K562 (cell line): ENCODE data around the gene MSN. TPM values are rescaled to one million over a fixed set of nuclear protein-coding genes. Genes with fewer than 3 reads are reported as not detected.

Experiments
- ARID2 ChIP-seq: fragments of 450-650 bp; IDR thresholded peaks from 2 replicates; pipeline ENCODE4 v1.6.1; 2017; ENCODE audit warnings: antibody characterized with exemption, mild to moderate bottlenecking
- CC2D1A ChIP-seq: fragments of 450-650 bp; IDR thresholded peaks from 2 replicates; pipeline ENCODE4 v1.6.1; 2017; ENCODE audit warnings: mild to moderate bottlenecking
- CREB5 ChIP-seq: fragments of 250-450 bp; sonication (Bioruptor Pico); IDR thresholded peaks from 2 replicates; pipeline ENCODE4 v1.5.0; 2020; ENCODE audit warnings: mild to moderate bottlenecking
- GABPB2 ChIP-seq: fragments of 250-450 bp; sonication (Bioruptor Pico); conservative IDR thresholded peaks from 2 replicates; pipeline ENCODE4 v1.5.1; 2021; ENCODE audit warnings: mild to moderate bottlenecking
- RAD21 ChIP-seq, 2 experiments: fragments of 250-450 bp in 1 of 2; fragments of 450-650 bp in 1 of 2; sonication (Bioruptor Pico) in 1 of 2; formaldehyde crosslinking in 1 of 2; IDR thresholded peaks in 1 of 2; conservative IDR thresholded peaks in 1 of 2; 2 replicates each; pipeline versions ENCODE4 v1.4.0 to v1.8.0; 2020 to 2022; ENCODE audit warnings: mild to moderate bottlenecking in 2 of 2, moderate library complexity in 1 of 2
- REST ChIP-seq, 2 experiments: fragments of 450-650 bp; formaldehyde crosslinking in 1 of 2; IDR thresholded peaks; 2 replicates each; pipeline versions ENCODE4 v1.4.0 to v1.6.1; 2014 to 2020; ENCODE audit warnings: mild to moderate bottlenecking in 2 of 2, borderline replicate concordance in 1 of 2, low read depth in 1 of 2
- SNIP1 ChIP-seq: fragments of 450-650 bp; IDR thresholded peaks from 2 replicates; pipeline ENCODE4 v1.7.1; 2017; ENCODE audit warnings: low read depth, mild to moderate bottlenecking
- ZNF224 ChIP-seq: sonication (generic); formaldehyde crosslinking; IDR thresholded peaks from 2 replicates; pipeline ENCODE4 v1.8.0; 2022; ENCODE audit warnings: mild to moderate bottlenecking, missing genetic modification reagents
- ZNF589 ChIP-seq: fragments of 200-800 bp; sonication (Bioruptor generic); IDR thresholded peaks from 2 replicates; pipeline ENCODE4 v1.6.1; 2016; ENCODE audit warnings: low read depth, missing genetic modification characterization, missing compliant biosample characterization
- ZSCAN29 ChIP-seq: fragments of 450-650 bp; IDR thresholded peaks from 2 replicates; pipeline ENCODE4 v1.6.1; 2017
- polyA plus RNA-seq, 8 experiments: library from polyadenylated mRNA; depleted of rRNA in 4 of 8; stranded (reverse) in 5 of 8; unstranded in 3 of 8; fragments of >200 nt; fragmentation: Nextera tagmentation in 2 of 8; fragmentation: Illumina TruSeq in 1 of 8; extraction: Ambion mirVana in 2 of 8; extraction: Trizol in 1 of 8; gene quantifications; 2 replicates each; pipeline versions ENCODE4 v1.2.1 to v1.2.3, GENCODE V29; 2011 to 2014; ENCODE audit warnings: inconsistent platforms in 1 of 8, missing spikeins in 1 of 8
- total RNA-seq, 7 experiments: library from RNA; depleted of rRNA in 6 of 7; stranded (reverse); fragments of >200 nt in 6 of 7; fragmentation: Illumina TruSeq in 2 of 7; extraction: Trizol in 2 of 7; gene quantifications; 2 replicates each; pipeline versions ENCODE4 v1.2.1 to v1.2.3, GENCODE V29; 2011 to 2021; ENCODE audit warnings: low replicate concordance in 1 of 7
- TF ChIP-seq, protein P1 (sequence below), 3 experiments: IDR thresholded peaks in 2 of 3; conservative IDR thresholded peaks in 1 of 3; 2 replicates each; pipeline ENCODE4 v1.5.1; 2011 to 2012; ENCODE audit warnings: low read length in 3 of 3, mild to moderate bottlenecking in 3 of 3, control low read depth in 2 of 3, improper control_type of control experiment in 1 of 3, inconsistent platforms in 1 of 3, low read depth in 1 of 3, mixed read lengths in 1 of 3, moderate library complexity in 1 of 3; ENCODE audit not compliant: insufficient read depth in 2 of 3

The MSN gene
- total and polyA plus RNA-seq, 9 of the 15 experiments (the other 6 are each of a cell fraction or from before 2014, with no cell fraction given) = 128 to 486 (median 237) TPM

DNA sequence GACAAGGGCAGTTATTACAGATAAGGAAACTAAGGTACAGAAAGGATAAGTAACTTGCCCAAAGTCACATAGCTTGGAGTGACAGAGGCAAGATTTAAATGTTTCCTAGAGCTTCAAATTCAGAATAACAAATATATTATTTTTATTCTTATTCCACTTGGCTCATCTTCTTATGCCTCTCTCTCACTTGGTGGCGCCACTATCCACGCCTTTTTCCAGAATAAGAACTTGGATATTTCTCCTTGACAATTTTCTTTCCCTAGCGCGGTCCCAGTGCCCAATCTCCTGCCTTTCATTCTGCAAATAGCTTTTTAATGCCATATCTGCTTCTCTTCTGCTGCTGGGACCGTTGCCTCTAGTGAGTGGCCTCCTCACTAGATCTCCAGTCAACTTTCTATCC is 78.5 kb downstream of the MSN start (continued):
- TF ChIP-seq REST (IDR thresholded peaks at IDR 0.05; ENCODE audit: borderline replicate concordance) (peak; percentile 69), REST (CRISPR knock-in tag; IDR thresholded peaks at IDR 0.05; ENCODE audit: low read depth) (no peak), CC2D1A (peak; percentile 27; the same call in 1 of the 2 replicates), ZSCAN29 (no peak), SNIP1 (no peak), CREB5 (CRISPR knock-in tag) (no peak), ZNF589 (no peak), ARID2 (peak; percentile 44; the same call in 1 of the 2 replicates), GABPB2 (CRISPR knock-in tag) (no peak), RAD21 (CRISPR knock-in tag; conservative IDR thresholded peaks at IDR 0.05 in 1 of 2, IDR thresholded peaks at IDR 0.05 in 1 of 2) (peak; percentile 53 to 71), ZNF224 (CRISPR knock-in tag) (no peak)
- TF ChIP-seq, protein P1, sequence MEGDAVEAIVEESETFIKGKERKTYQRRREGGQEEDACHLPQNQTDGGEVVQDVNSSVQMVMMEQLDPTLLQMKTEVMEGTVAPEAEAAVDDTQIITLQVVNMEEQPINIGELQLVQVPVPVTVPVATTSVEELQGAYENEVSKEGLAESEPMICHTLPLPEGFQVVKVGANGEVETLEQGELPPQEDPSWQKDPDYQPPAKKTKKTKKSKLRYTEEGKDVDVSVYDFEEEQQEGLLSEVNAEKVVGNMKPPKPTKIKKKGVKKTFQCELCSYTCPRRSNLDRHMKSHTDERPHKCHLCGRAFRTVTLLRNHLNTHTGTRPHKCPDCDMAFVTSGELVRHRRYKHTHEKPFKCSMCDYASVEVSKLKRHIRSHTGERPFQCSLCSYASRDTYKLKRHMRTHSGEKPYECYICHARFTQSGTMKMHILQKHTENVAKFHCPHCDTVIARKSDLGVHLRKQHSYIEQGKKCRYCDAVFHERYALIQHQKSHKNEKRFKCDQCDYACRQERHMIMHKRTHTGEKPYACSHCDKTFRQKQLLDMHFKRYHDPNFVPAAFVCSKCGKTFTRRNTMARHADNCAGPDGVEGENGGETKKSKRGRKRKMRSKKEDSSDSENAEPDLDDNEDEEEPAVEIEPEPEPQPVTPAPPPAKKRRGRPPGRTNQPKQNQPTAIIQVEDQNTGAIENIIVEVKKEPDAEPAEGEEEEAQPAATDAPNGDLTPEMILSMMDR (IDR thresholded peaks at IDR 0.05 in 2 of 3, conservative IDR thresholded peaks at IDR 0.05 in 1 of 3; ENCODE audit: insufficient read depth in 2 of 3, low read depth in 1 of 3, low read length in 3 of 3) = peak; percentile 39 to 68 (median 40); a peak in 4 of 6 replicates
